ENCODE measurements around the gene TMEM235.

DNA sequence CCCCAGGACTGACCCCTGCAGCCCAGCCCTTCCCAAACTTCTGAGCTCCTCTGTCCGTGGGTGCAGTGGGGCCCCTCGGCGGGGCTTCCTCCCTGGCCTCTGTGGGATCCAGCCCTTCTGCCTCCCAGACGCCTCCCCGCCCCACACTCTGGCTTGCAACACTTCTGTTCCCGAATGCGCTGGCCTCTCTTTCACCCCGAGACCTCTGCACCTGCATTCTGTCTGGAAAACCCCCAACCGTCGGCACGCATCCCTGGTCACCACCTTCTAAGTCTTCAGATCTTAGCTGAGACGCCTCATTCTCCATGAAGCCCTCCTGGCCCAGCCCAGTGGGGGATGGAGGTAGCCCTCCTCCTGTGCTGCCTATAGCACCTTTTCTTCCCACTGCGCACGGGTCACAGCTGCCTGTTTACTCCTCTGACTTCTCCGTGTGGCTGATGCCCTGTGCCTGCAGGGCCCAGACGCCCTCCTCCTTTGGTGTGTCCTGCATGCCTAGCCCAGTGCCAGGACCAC lies 26.4 kb downstream of the TMEM235 start:
- TF ChIP-seq POLR2AphosphoS5 (IDR thresholded peaks at IDR 0.05; ENCODE audit: low read depth, low read length) (no peak), EP300 (IDR thresholded peaks at IDR 0.05; ENCODE audit: borderline replicate concordance in 1 of 2, low read depth in 1 of 2, low read length in 1 of 2) (no peak)
- TF ChIP-seq, protein P1, sequence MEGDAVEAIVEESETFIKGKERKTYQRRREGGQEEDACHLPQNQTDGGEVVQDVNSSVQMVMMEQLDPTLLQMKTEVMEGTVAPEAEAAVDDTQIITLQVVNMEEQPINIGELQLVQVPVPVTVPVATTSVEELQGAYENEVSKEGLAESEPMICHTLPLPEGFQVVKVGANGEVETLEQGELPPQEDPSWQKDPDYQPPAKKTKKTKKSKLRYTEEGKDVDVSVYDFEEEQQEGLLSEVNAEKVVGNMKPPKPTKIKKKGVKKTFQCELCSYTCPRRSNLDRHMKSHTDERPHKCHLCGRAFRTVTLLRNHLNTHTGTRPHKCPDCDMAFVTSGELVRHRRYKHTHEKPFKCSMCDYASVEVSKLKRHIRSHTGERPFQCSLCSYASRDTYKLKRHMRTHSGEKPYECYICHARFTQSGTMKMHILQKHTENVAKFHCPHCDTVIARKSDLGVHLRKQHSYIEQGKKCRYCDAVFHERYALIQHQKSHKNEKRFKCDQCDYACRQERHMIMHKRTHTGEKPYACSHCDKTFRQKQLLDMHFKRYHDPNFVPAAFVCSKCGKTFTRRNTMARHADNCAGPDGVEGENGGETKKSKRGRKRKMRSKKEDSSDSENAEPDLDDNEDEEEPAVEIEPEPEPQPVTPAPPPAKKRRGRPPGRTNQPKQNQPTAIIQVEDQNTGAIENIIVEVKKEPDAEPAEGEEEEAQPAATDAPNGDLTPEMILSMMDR (IDR thresholded peaks at IDR 0.05) = no peak
- TF ChIP-seq, protein P2, sequence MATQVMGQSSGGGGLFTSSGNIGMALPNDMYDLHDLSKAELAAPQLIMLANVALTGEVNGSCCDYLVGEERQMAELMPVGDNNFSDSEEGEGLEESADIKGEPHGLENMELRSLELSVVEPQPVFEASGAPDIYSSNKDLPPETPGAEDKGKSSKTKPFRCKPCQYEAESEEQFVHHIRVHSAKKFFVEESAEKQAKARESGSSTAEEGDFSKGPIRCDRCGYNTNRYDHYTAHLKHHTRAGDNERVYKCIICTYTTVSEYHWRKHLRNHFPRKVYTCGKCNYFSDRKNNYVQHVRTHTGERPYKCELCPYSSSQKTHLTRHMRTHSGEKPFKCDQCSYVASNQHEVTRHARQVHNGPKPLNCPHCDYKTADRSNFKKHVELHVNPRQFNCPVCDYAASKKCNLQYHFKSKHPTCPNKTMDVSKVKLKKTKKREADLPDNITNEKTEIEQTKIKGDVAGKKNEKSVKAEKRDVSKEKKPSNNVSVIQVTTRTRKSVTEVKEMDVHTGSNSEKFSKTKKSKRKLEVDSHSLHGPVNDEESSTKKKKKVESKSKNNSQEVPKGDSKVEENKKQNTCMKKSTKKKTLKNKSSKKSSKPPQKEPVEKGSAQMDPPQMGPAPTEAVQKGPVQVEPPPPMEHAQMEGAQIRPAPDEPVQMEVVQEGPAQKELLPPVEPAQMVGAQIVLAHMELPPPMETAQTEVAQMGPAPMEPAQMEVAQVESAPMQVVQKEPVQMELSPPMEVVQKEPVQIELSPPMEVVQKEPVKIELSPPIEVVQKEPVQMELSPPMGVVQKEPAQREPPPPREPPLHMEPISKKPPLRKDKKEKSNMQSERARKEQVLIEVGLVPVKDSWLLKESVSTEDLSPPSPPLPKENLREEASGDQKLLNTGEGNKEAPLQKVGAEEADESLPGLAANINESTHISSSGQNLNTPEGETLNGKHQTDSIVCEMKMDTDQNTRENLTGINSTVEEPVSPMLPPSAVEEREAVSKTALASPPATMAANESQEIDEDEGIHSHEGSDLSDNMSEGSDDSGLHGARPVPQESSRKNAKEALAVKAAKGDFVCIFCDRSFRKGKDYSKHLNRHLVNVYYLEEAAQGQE (IDR thresholded peaks at IDR 0.05; ENCODE audit: low read depth, low read length) = no peak

All from SK-N-SH (cell line).